Testis (tissue), 3 donors: ENCODE data around the gene EXOC3. TPM values are rescaled to one million over a fixed set of nuclear protein-coding genes. Genes with fewer than 3 reads are reported as not detected.

Source experiments
- DNase-seq: peaks from one replicate; pipeline ENCODE4 v3.0.0-alpha.2; 2019
- H3K27ac ChIP-seq, 2 donors: fragments of 200-600 bp; sonication (generic); one replicate each; pipeline ENCODE4 v1.5.1; 2019
- H3K27me3 ChIP-seq: fragments of 200-600 bp; sonication (generic); one replicate; pipeline ENCODE4 v1.5.1; 2019
- H3K36me3 ChIP-seq: fragments of 200-600 bp; sonication (generic); one replicate; pipeline ENCODE4 v1.5.1; 2017; ENCODE audit warnings: low read depth; ENCODE audit errors: missing control alignments
- H3K4me1 ChIP-seq: fragments of 200-600 bp; sonication (generic); one replicate; pipeline ENCODE4 v1.5.1; 2019
- H3K4me3 ChIP-seq, 2 donors: fragments of 200-600 bp; sonication (generic); one replicate each; pipeline ENCODE4 v1.5.1; 2017 to 2019
- H3K9me3 ChIP-seq: fragments of 200-600 bp; sonication (generic); one replicate; pipeline ENCODE4 v1.5.1; 2017
- POLR2A ChIP-seq: fragments of 450-650 bp; IDR thresholded peaks from one replicate; pipeline ENCODE4 v1.6.1; 2017; ENCODE audit warnings: antibody characterized with exemption, mild to moderate bottlenecking, moderate library complexity
- WGBS, 2 donors: methylation state at CpG; one replicate each; pipeline ENCODE4 v1.1.5; 2018; 5-methylcytosine and 5-hydroxymethylcytosine counted together
- intact Hi-C: fragments of 100-400 bp; cut with DNase I; formaldehyde crosslinking; loops from one replicate; pipeline ENCODE4 v1.15.1; 2023; ENCODE audit warnings: low total_unique reads
- polyA plus RNA-seq: library from polyadenylated mRNA; stranded (reverse); fragments of 350-450 nt; fragmentation: Illumina TruSeq; extraction: RNeasy Lipid Tissue Mini Kit (QIAGEN cat#74804); gene quantifications from one replicate; pipeline ENCODE4 v1.2.3, GENCODE V29; 2014; ENCODE audit warnings: low read depth, low replicate concordance; ENCODE audit not compliant: insufficient read depth
- total RNA-seq, 2 donors: library from RNA; depleted of rRNA; stranded (reverse); fragments of >200 nt; gene quantifications; one replicate each; pipeline ENCODE4 v1.2.3, GENCODE V29; 2016
- TF ChIP-seq, protein P1 (sequence below), 3 experiments: fragments of 450-650 bp in 2 of 3; fragments of 200-600 bp in 1 of 3; sonication (generic) in 1 of 3; IDR thresholded peaks; one replicate each; pipeline ENCODE4 v1.5.1; 2016 to 2019; ENCODE audit warnings: antibody characterized with exemption in 3 of 3, mild to moderate bottlenecking in 2 of 3, moderate library complexity in 1 of 3

The EXOC3 gene
- total and polyA plus RNA-seq, 3 donors from 2014 or later, result 111 to 122 (median 120) TPM

GRCh38 chr5:514101-514485 lies 71.1 kb downstream of the EXOC3 start:
- Histone ChIP-seq H3K27me3 (no peaks in the 10 kb centered on the region), H3K27ac (no peak overlapping the region)

DNA sequence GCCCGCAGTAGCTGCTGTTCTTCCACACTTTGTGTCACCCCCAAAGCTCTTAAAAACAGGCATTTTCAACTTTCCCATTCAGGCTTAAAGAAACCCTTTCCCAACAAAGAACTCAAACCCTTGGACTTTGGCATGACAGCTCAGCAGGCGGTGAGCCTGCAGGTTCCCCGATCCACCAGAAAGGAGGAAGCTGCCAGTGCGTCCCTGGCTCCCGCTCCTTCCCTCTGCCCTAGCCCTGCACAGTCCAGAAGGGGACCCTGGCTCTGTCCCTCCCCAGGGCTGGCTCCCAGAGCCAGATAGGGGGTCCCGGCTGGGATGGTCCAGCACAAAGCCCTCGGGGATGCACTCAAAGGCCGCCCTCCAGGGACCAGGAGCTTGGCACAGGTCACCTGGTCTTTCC lies 71.7 kb downstream of the EXOC3 start:
- H3K27me3 ChIP-seq, result no peaks in the 10 kb centered on the region
- intact Hi-C loops, result no loop called here
- 91 to 94% methylated on average over 5 to 8 of the region's 8 CpGs for WGBS, 2 donors
- H3K36me3 ChIP-seq, result no peaks in the 10 kb centered on the region
- H3K27ac ChIP-seq, result no peak overlapping the region
- H3K9me3 ChIP-seq, result no peaks in the 10 kb centered on the region
- no peak overlapping the region for H3K4me3 ChIP-seq
- TF ChIP-seq POLR2A, result no peak
- TF ChIP-seq, protein P1, sequence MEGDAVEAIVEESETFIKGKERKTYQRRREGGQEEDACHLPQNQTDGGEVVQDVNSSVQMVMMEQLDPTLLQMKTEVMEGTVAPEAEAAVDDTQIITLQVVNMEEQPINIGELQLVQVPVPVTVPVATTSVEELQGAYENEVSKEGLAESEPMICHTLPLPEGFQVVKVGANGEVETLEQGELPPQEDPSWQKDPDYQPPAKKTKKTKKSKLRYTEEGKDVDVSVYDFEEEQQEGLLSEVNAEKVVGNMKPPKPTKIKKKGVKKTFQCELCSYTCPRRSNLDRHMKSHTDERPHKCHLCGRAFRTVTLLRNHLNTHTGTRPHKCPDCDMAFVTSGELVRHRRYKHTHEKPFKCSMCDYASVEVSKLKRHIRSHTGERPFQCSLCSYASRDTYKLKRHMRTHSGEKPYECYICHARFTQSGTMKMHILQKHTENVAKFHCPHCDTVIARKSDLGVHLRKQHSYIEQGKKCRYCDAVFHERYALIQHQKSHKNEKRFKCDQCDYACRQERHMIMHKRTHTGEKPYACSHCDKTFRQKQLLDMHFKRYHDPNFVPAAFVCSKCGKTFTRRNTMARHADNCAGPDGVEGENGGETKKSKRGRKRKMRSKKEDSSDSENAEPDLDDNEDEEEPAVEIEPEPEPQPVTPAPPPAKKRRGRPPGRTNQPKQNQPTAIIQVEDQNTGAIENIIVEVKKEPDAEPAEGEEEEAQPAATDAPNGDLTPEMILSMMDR (IDR thresholded peaks at IDR 0.05), result no peak
- no peaks in the 10 kb centered on the region for H3K4me1 ChIP-seq
- DNase-seq, result no peak

More at GRCh38 chr5:514101-514485, 71.1 kb downstream of the EXOC3 start:
- H3K9me3 ChIP-seq, result no peaks in the 10 kb centered on the region
- DNase-seq, result no peak
- no peaks in the 10 kb centered on the region for H3K36me3 ChIP-seq
- 81 to 85% methylated on average over 10 to 12 of the region's 12 CpGs for WGBS, 2 donors
- TF ChIP-seq, protein P1 (IDR thresholded peaks at IDR 0.05), result no peak
- no peak for TF ChIP-seq POLR2A
- no peaks in the 10 kb centered on the region for H3K4me1 ChIP-seq
- H3K4me3 ChIP-seq, result no peak overlapping the region
- intact Hi-C loops, result no loop called here

DNA sequence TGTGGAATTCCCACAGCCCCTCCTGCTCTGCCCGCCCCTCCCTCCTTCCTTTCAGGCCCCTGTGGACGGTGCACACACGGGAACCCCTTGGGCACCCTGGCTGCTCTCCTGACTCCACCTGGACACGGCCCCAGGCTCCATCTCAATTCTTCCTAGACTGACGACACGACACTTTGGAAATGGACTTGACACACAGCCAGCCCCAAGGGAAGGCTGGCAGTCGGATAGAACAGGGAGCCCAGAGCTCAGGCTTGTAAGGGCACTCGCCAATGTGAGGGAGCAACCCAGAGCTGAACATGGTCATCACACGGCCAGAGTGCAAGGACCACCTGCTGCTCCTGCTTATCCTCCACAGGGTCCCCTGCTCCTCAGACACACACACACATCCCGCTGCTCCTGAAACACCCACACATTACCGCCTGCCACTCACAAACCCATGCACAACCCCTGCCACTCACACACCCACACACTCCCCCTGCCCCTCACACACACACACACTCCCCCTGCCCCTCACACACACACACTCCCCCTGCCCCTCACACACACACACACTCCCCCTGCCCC lies 72.4 kb downstream of the EXOC3 start:
- H3K9me3 ChIP-seq, result no peaks in the 10 kb centered on the region
- TF ChIP-seq, protein P1 (IDR thresholded peaks at IDR 0.05), result no peak
- no peak for TF ChIP-seq POLR2A
- DNase-seq, result no peak
- intact Hi-C loops, result no loop called here
- H3K4me3 ChIP-seq, result no peak overlapping the region
- H3K27ac ChIP-seq, result no peak overlapping the region
- no peaks in the 10 kb centered on the region for H3K27me3 ChIP-seq
- no peaks in the 10 kb centered on the region for H3K4me1 ChIP-seq
- 52 to 61% methylated on average over 2 to 11 of the region's 11 CpGs for WGBS, 2 donors
- H3K36me3 ChIP-seq, result no peaks in the 10 kb centered on the region

DNA sequence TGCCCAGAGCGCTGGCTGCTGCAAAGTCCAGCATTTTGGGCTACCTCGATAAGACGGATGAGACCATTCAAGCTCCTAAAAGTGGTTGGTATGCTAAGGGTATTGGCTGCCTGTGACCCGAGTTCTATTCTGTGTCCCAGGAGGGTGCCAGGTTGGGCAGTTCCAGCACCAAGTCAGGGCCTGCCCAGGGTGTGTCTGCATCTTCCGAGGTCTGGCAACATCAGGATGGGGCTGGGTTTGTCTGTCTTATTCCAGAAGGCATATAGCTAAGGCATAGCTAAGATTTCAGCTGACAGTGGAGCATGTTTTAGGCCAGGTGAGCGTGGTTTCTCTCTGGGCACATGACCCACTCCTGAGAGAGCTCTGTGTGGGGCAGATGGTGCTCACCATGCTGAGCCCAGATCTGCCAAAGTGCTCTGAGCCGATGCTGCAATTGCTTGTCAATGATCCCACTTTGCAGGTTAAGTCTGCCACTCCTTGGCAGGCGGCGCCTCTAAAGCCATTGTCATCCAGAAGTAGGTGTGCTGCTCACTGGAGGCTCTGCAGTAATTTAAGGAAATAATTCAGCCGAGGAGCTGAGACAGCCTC lies 73.5 kb downstream of the EXOC3 start:
- Histone ChIP-seq H3K9me3 (no peaks in the 10 kb centered on the region), H3K27me3 (no peaks in the 10 kb centered on the region), H3K4me1 (no peaks in the 10 kb centered on the region), H3K36me3 (no peaks in the 10 kb centered on the region), H3K27ac (no peak overlapping the region), H3K4me3 (no peak overlapping the region)
- intact Hi-C loops, result no loop called here
- 87% methylated on average over 9 to 10 of the region's 10 CpGs for WGBS, 2 donors
- no peak for TF ChIP-seq POLR2A
- TF ChIP-seq, protein P1 (IDR thresholded peaks at IDR 0.05), result no peak
- DNase-seq, result no peak

Other genes with a start within 250 kb of the EXOC3 start
- 1 to 10 TPM; 6.6 to 6.7 TPM for gene CCDC127, start 225.0 kb upstream of the EXOC3 start, total RNA-seq
- gene CCDC127, start 225.0 kb upstream of the EXOC3 start, polyA plus RNA-seq, result 6.9 TPM
- gene SDHA, start 224.9 kb upstream of the EXOC3 start, total RNA-seq, result 100 to 1,000 TPM in 1 of 2 donors, 10 to 100 TPM in 1; 96.9 to 107 TPM
- 195 TPM for gene SDHA, start 224.9 kb upstream of the EXOC3 start, polyA plus RNA-seq
- 100 to 1,000 TPM; 100 to 123 TPM for gene PDCD6, start 171.5 kb upstream of the EXOC3 start, total RNA-seq
- gene PDCD6, start 171.5 kb upstream of the EXOC3 start, polyA plus RNA-seq, result 102 TPM
- gene AHRR, start 121.5 kb upstream of the EXOC3 start, total RNA-seq, result 10 to 100 TPM; 36.9 to 43.4 TPM
- gene AHRR, start 121.5 kb upstream of the EXOC3 start, polyA plus RNA-seq, result 68.5 TPM
- gene SLC9A3, start 81.3 kb downstream of the EXOC3 start, total RNA-seq, result 1 to 10 TPM; 2.3 to 3.8 TPM
- gene SLC9A3, start 81.3 kb downstream of the EXOC3 start, polyA plus RNA-seq, result 2.6 TPM
- gene CEP72, start 169.2 kb downstream of the EXOC3 start, total RNA-seq, result 10 to 100 TPM; 19.8 to 31.2 TPM
- gene CEP72, start 169.2 kb downstream of the EXOC3 start, polyA plus RNA-seq, result 18.5 TPM